ENCODE data around the gene CDT1. TPM values are rescaled to one million over a fixed set of nuclear protein-coding genes. Genes with fewer than 3 reads are reported as not detected.
"Not testable (repeated sequence)": the region's sequence is repeated elsewhere in the genome, so short reads cannot be mapped to it uniquely, and the experiment has no call there.

The CDT1 gene
- total RNA-seq, 1 experiment from 2014 or later: 154 TPM

- ATAC-seq; H3K4me3 Mint-ChIP-seq; H3K27me3 Mint-ChIP-seq (ENCODE audit: low read depth); POLR2A ChIA-PET; H3K9me3 Mint-ChIP-seq; H3K4me1 Mint-ChIP-seq; DNase-seq (ENCODE audit: low spot score); H3K27ac Mint-ChIP-seq; H3K36me3 Mint-ChIP-seq: not testable (repeated sequence)
- CTCF ChIA-PET: interaction anchor here (1.1 kb wide), 1 partner anchor 344 kb away, joined by 3 read pairs; no protein-coding TSS in a partner anchor
Measured at GRCh38 chr16:88823646-88824045, 20.1 kb downstream of the CDT1 start.

GRCh38 chr16:88824256-88825077, 20.9 kb downstream of the CDT1 start:
- ChIA-PET POLR2A (no interaction called here), CTCF (interaction anchor here (1.1 kb wide), 1 partner anchor 343 kb away, joined by 3 read pairs; no protein-coding TSS in a partner anchor)
- Mint-ChIP-seq H3K27me3 (ENCODE audit: low read depth) (no peaks in the 10 kb centered on the region), H3K27ac (no peak overlapping the region), H3K9me3 (no peaks in the 10 kb centered on the region), H3K4me1 (no peaks in the 10 kb centered on the region), H3K36me3 (no peaks in the 10 kb centered on the region), H3K4me3 (no peak overlapping the region)
- DNase-seq (ENCODE audit: low spot score): no peak
- TF ChIP-seq USF2 (CRISPR knock-in tag; IDR thresholded peaks at IDR 0.05): no peak
- no peak for TF ChIP-seq CTCF (IDR thresholded peaks at IDR 0.05)
- TF ChIP-seq TP53 (CRISPR knock-in tag; IDR thresholded peaks at IDR 0.05): no peak
- TF ChIP-seq NR3C1 (CRISPR knock-in tag; conservative IDR thresholded peaks at IDR 0.05; ENCODE audit: low read depth): no peak
- TF ChIP-seq E2F4 (CRISPR knock-in tag; IDR thresholded peaks at IDR 0.05; ENCODE audit: borderline replicate concordance, low read depth): no peak
- TF ChIP-seq PRRX2 (CRISPR knock-in tag; IDR thresholded peaks at IDR 0.05): no peak
- no peak for TF ChIP-seq IRF2 (CRISPR knock-in tag; IDR thresholded peaks at IDR 0.05; ENCODE audit: borderline replicate concordance, low read depth)
- no peak for TF ChIP-seq ZNF121 (CRISPR knock-in tag; IDR thresholded peaks at IDR 0.05)
- TF ChIP-seq ATF1 (CRISPR knock-in tag; IDR thresholded peaks at IDR 0.05): no peak
- TF ChIP-seq TCF7 (CRISPR knock-in tag; IDR thresholded peaks at IDR 0.05; ENCODE audit: low read depth): no peak
- TF ChIP-seq FOXP4 (CRISPR knock-in tag; IDR thresholded peaks at IDR 0.05): no peak
- TF ChIP-seq NFATC4 (CRISPR knock-in tag; IDR thresholded peaks at IDR 0.05): no peak
- TF ChIP-seq ZBTB21 (CRISPR knock-in tag; IDR thresholded peaks at IDR 0.05; ENCODE audit: borderline replicate concordance): no peak
- no peak for TF ChIP-seq NR1H2 (CRISPR knock-in tag; IDR thresholded peaks at IDR 0.05)
- TF ChIP-seq FOXK1 (CRISPR knock-in tag; IDR thresholded peaks at IDR 0.05): no peak
- no peak for TF ChIP-seq CREM (CRISPR knock-in tag; IDR thresholded peaks at IDR 0.05)
- no peak for TF ChIP-seq ZNF232 (CRISPR knock-in tag; IDR thresholded peaks at IDR 0.05)
- ATAC-seq: no peak

GRCh38 chr16:88825146-88825545, 21.6 kb downstream of the CDT1 start:
- no peak overlapping the region for H3K4me3 Mint-ChIP-seq
- no peak for DNase-seq (ENCODE audit: low spot score)
- no peak for ATAC-seq
- no peaks in the 10 kb centered on the region for H3K9me3 Mint-ChIP-seq
- POLR2A ChIA-PET: no interaction called here
- H3K4me1 Mint-ChIP-seq: no peaks in the 10 kb centered on the region
- CTCF ChIA-PET: no interaction called here
- no peaks in the 10 kb centered on the region for H3K36me3 Mint-ChIP-seq
- no peak overlapping the region for H3K27ac Mint-ChIP-seq
- H3K27me3 Mint-ChIP-seq (ENCODE audit: low read depth): no peaks in the 10 kb centered on the region
- no peak for TF ChIP-seq GTF2I (CRISPR knock-in tag; conservative IDR thresholded peaks at IDR 0.05)
- TF ChIP-seq TP53 (CRISPR knock-in tag; IDR thresholded peaks at IDR 0.05): no peak
- no peak for TF ChIP-seq ZNF416 (CRISPR knock-in tag; IDR thresholded peaks at IDR 0.05)
- TF ChIP-seq NR1H2 (CRISPR knock-in tag; IDR thresholded peaks at IDR 0.05): no peak
- TF ChIP-seq ZMAT4 (CRISPR knock-in tag; IDR thresholded peaks at IDR 0.05): no peak
- no peak for TF ChIP-seq ARID4B (CRISPR knock-in tag; IDR thresholded peaks at IDR 0.05; ENCODE audit: borderline replicate concordance)
- TF ChIP-seq ESRRA (CRISPR knock-in tag; IDR thresholded peaks at IDR 0.05; ENCODE audit: borderline replicate concordance): no peak

All from WTC11 (cell line).